GM12865 (cell line): Measurements from ENCODE around the gene ASIC3.

Experiments
- DNase-seq: peaks from one replicate; pipeline ENCODE4 v3.0.0; 2010; ENCODE audit warnings: low read depth
- H3K4me3 ChIP-seq: 2 replicates; pipeline ENCODE4 v1.5.1; 2011; ENCODE audit warnings: mild to moderate bottlenecking, low read depth, low read length, control low read depth
- CTCF ChIP-seq: IDR thresholded peaks from 2 replicates; pipeline ENCODE4 v1.5.1; 2011; ENCODE audit warnings: low read length, control low read depth, low read depth, inconsistent platforms; ENCODE audit not compliant: insufficient read depth; ENCODE audit errors: missing control alignments

ASIC3 gene

DNA sequence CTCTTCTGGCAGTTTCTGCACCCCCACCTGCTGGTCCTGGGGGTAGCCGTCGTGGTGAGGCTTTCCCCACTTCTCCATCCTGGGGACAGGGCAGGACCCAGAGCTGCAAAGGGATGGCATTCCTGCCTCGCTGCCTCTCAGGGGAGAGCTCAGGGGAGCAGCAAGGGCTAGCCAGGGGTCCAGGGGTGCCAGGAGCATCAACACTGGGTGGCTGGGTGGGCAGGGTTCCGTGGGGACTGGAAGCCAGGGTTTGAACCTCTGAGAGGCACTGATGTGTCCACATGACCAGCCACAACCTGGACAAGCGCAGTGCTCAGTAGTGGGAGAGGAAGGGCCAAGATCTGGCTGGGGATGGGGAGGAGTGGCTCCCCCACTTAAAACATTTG is 14.5 kb upstream of the ASIC3 start:
- no peak for DNase-seq
- no peak for TF ChIP-seq CTCF
- H3K4me3 ChIP-seq, result no peak overlapping the region

- no peak for TF ChIP-seq CTCF
- DNase-seq, result no peak
Measured at GRCh38 chr7:151034312-151035025, 13.9 kb upstream of the ASIC3 start.

DNA sequence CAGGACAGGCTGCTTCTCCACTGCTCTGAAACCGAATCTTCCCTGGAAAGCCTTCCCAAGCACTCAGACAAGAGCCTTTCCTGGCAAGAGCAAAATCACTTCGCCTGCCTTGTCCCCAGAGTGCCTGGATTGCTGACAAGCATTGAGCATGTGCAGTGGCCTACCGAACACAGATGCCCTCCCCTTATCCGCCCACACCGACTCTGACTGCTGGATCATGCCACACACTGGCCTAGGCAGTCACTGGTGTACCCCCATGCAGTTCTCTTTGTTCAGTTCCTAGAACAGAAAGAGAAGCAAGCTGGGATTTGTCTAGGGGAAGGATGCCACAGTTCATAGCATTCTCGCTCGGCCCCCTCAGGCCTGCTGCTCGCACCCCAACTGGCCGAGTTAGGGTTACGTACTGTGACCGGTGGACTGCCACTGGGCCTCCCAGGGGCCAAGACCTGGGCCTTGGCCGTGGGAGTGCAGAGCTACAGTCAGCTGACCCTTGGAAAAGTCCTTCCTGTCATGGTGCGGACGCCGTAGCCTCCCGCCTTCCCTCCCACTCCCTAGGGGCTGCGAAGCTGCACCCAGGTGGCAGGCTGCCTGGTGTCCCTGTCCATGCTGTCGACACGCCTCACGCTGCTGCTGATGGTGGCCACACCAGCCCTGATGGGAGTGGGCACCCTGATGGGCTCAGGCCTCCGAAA is 13.2 kb upstream of the ASIC3 start:
- no peak for TF ChIP-seq CTCF
- no peak for DNase-seq
- H3K4me3 ChIP-seq, result no peak overlapping the region

More at GRCh38 chr7:151034312-151035025, 13.9 kb upstream of the ASIC3 start:
- H3K4me3 ChIP-seq, result no peak overlapping the region

DNA sequence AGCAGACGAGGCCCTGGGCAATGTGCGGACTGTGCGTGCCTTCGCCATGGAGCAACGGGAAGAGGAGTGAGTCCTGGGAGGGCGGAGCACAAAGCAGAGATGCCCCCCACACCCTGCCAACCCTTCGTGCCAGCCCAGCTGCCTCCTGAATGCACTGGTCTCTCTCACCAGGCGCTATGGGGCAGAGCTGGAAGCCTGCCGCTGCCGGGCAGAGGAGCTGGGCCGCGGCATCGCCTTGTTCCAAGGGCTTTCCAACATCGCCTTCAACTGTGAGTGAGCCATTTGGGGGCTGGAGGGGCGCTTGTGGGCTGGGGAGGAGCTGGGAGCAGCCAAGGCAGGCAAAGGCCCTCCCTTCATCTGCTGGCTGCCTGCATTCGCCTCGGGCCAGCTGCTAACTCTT is 12.4 kb upstream of the ASIC3 start:
- H3K4me3 ChIP-seq, result no peak overlapping the region
- TF ChIP-seq CTCF, result no peak
- no peak for DNase-seq

- TF ChIP-seq CTCF, result no peak
- H3K4me3 ChIP-seq, result no peak overlapping the region
- no peak for DNase-seq
Measured at GRCh38 chr7:151038951-151039849, 9.1 kb upstream of the ASIC3 start.

- H3K4me3 ChIP-seq, result no peak overlapping the region
- no peak for TF ChIP-seq CTCF
- DNase-seq, result no peak
Measured at GRCh38 chr7:151039850-151040548, 8.3 kb upstream of the ASIC3 start.
